Liver (tissue), 3 donors: ENCODE measurements around the gene MSMP.

Experiments used
- EGR1 ChIP-seq, 2 donors: IDR thresholded peaks; 2 replicates each; pipeline ENCODE4 v1.6.1; 2016 to 2018; ENCODE audit warnings: antibody characterized with exemption in 2 of 2, low read depth in 2 of 2
- JUND ChIP-seq, 2 donors: IDR thresholded peaks; 2 replicates each; pipeline ENCODE4 v1.6.1; 2016; ENCODE audit warnings: antibody characterized with exemption in 2 of 2
- RAD21 ChIP-seq, 2 donors: IDR thresholded peaks; 2 replicates each; pipeline ENCODE4 v1.6.1; 2016; ENCODE audit warnings: antibody characterized with exemption in 2 of 2, mild to moderate bottlenecking in 2 of 2
- SP1 ChIP-seq: IDR thresholded peaks from 2 replicates; pipeline ENCODE4 v1.6.1; 2018; ENCODE audit warnings: antibody characterized with exemption, mild to moderate bottlenecking
- YY1 ChIP-seq: IDR thresholded peaks from 2 replicates; pipeline ENCODE4 v1.6.1; 2016; ENCODE audit warnings: antibody characterized with exemption, mild to moderate bottlenecking
- TF ChIP-seq, protein P1 (sequence below): IDR thresholded peaks from 2 replicates; pipeline ENCODE4 v1.6.1; 2016; ENCODE audit warnings: antibody characterized with exemption, mild to moderate bottlenecking
- TF ChIP-seq, protein P2 (sequence below): fragments of 150-350 bp; IDR thresholded peaks from 2 replicates; pipeline ENCODE4 v1.5.1; 2017; ENCODE audit warnings: improper control_type of control experiment, low read depth, low read length; ENCODE audit not compliant: missing input control
- donor health status: healthy.
- donor health status: healthy.

DNA sequence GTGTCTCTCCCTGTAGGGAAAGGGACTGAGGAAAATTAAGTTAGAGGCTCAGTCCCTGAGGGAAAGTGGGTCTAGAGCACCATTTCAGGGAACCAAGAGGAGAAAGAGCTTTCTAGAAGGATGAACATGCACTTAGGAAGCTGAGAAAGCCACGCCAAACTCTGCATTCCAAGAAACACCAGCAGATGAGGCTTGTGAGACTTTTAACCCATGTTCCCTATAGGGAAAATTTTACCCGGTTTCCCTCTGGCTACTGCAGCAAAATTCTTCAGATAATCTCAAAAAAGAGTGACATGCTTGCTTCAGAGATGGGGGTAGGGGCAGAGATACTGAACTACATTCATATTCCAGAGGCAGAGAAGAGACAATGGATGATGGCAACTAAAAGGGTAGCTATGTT, 30.6 kb downstream of the MSMP start:
- TF ChIP-seq, protein P1, sequence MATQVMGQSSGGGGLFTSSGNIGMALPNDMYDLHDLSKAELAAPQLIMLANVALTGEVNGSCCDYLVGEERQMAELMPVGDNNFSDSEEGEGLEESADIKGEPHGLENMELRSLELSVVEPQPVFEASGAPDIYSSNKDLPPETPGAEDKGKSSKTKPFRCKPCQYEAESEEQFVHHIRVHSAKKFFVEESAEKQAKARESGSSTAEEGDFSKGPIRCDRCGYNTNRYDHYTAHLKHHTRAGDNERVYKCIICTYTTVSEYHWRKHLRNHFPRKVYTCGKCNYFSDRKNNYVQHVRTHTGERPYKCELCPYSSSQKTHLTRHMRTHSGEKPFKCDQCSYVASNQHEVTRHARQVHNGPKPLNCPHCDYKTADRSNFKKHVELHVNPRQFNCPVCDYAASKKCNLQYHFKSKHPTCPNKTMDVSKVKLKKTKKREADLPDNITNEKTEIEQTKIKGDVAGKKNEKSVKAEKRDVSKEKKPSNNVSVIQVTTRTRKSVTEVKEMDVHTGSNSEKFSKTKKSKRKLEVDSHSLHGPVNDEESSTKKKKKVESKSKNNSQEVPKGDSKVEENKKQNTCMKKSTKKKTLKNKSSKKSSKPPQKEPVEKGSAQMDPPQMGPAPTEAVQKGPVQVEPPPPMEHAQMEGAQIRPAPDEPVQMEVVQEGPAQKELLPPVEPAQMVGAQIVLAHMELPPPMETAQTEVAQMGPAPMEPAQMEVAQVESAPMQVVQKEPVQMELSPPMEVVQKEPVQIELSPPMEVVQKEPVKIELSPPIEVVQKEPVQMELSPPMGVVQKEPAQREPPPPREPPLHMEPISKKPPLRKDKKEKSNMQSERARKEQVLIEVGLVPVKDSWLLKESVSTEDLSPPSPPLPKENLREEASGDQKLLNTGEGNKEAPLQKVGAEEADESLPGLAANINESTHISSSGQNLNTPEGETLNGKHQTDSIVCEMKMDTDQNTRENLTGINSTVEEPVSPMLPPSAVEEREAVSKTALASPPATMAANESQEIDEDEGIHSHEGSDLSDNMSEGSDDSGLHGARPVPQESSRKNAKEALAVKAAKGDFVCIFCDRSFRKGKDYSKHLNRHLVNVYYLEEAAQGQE, result no peak
- TF ChIP-seq, protein P2, sequence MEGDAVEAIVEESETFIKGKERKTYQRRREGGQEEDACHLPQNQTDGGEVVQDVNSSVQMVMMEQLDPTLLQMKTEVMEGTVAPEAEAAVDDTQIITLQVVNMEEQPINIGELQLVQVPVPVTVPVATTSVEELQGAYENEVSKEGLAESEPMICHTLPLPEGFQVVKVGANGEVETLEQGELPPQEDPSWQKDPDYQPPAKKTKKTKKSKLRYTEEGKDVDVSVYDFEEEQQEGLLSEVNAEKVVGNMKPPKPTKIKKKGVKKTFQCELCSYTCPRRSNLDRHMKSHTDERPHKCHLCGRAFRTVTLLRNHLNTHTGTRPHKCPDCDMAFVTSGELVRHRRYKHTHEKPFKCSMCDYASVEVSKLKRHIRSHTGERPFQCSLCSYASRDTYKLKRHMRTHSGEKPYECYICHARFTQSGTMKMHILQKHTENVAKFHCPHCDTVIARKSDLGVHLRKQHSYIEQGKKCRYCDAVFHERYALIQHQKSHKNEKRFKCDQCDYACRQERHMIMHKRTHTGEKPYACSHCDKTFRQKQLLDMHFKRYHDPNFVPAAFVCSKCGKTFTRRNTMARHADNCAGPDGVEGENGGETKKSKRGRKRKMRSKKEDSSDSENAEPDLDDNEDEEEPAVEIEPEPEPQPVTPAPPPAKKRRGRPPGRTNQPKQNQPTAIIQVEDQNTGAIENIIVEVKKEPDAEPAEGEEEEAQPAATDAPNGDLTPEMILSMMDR, result no peak
- TF ChIP-seq JUND (IDR thresholded peaks at IDR 0.05), result no peak
- no peak for TF ChIP-seq EGR1 (IDR thresholded peaks at IDR 0.05; ENCODE audit: low read depth in 2 of 2)
- no peak for TF ChIP-seq SP1
- no peak for TF ChIP-seq RAD21 (IDR thresholded peaks at IDR 0.05)
- no peak for TF ChIP-seq YY1
